ENCODE data around the gene RBM47. TPM values are rescaled to one million over a fixed set of nuclear protein-coding genes. Genes with fewer than 3 reads are reported as not detected.

The RBM47 gene
- total RNA-seq, 2 experiments from 2014 or later, result 0.27 to 0.92 TPM

DNA sequence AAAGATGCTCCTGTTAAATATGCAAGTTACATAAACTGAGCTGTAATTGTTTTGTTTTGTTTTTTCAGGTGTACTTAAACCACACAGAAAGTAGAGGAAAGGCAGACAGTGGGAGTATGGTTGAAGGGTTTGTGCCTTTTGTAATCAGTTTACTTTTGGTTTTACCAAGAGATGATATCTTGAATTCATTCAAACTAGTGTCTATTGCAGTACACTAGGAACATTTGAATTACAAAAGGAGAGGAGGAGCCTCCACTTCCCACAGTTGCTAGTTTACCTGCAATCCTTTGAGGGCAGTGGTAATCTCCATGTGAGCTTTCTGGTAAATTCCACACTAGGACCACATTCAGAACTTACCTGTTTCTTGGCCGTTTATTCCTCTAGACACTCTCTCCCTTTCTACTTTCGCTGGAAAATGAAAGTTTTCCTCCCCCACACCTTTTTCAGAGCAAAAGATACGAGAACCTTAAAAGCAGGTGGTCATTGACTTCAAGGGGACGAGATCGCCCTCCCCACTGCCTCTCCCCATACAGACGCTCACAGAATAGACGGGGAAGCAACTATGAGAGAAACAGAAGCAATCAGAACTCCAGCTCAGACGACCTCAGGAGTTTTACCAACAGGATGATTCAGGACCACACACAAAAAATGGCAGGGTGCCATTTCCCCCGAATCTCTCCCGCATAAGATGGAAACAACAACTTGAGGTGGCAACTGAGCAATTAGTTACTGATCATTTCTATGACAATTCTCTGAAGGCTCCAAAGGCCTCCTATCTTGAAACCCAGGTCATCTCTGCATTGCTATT is 3.3 kb downstream of the RBM47 start:
- Histone ChIP-seq H3K9me3 (ENCODE audit: control insufficient read depth in 1 of 2, insufficient read depth in 1 of 2, low read length in 2 of 2) (no peaks in the 10 kb centered on the region), H3K27ac (ENCODE audit: low read depth in 1 of 2, low read length in 2 of 2) (no peak overlapping the region), H3K36me3 (ENCODE audit: insufficient read depth, low read length) (no peaks in the 10 kb centered on the region), H3K4me1 (ENCODE audit: insufficient read depth, low read length) (peaks cover 11% of the 10 kb centered on the region), H3K27me3 (ENCODE audit: control insufficient read depth in 1 of 2, insufficient read depth in 2 of 2, low read length in 2 of 2) (peaks cover 14 to 16% of the 10 kb centered on the region in 2 experiments), H3K4me3 (ENCODE audit: low read length) (no peak overlapping the region)
- no peaks in the 10 kb centered on the region for H3K9me3 Mint-ChIP-seq
- ATAC-seq (ENCODE audit: poor library complexity) (no peak), DNase-seq (peak in 1 of 14 experiments; percentile 31)
- peaks cover 14% of the 10 kb centered on the region for H3K4me1 Mint-ChIP-seq (ENCODE audit: low read depth)
- ChIA-PET CTCF (no interaction called here), POLR2A (no interaction called here)
- TF ChIP-seq, protein P1, sequence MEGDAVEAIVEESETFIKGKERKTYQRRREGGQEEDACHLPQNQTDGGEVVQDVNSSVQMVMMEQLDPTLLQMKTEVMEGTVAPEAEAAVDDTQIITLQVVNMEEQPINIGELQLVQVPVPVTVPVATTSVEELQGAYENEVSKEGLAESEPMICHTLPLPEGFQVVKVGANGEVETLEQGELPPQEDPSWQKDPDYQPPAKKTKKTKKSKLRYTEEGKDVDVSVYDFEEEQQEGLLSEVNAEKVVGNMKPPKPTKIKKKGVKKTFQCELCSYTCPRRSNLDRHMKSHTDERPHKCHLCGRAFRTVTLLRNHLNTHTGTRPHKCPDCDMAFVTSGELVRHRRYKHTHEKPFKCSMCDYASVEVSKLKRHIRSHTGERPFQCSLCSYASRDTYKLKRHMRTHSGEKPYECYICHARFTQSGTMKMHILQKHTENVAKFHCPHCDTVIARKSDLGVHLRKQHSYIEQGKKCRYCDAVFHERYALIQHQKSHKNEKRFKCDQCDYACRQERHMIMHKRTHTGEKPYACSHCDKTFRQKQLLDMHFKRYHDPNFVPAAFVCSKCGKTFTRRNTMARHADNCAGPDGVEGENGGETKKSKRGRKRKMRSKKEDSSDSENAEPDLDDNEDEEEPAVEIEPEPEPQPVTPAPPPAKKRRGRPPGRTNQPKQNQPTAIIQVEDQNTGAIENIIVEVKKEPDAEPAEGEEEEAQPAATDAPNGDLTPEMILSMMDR (IDR thresholded peaks at IDR 0.05), result no peak
- H3K27me3 Mint-ChIP-seq, result peaks cover 43% of the 10 kb centered on the region
- intact Hi-C loops (cut with DNase I, micrococcal nuclease), result no loop called here
- no peak overlapping the region for H3K27ac Mint-ChIP-seq
- no peaks in the 10 kb centered on the region for H3K36me3 Mint-ChIP-seq (ENCODE audit: low read depth)
- H3K4me3 Mint-ChIP-seq, result no peak overlapping the region

DNA sequence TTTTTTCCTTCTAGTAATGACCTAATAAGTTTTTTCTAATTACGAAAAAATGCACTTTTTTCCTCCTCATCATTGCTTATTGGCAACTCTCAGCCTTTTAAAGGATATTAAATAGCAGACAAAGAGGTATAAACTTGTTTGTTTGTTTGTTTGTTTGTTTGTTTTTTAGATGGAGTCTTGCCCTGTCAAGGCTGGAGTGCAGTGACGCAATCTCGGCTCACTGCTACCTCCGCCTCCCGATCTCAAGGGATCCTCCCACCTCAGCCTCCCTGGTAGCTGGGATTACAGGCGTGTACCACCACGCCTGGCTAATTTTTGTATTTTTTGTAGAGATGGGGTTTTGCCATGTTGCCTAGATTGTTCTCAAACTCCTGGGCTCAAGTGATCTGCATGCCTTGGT is 6.0 kb downstream of the RBM47 start:
- ChIA-PET POLR2A (no interaction called here), CTCF (no interaction called here)
- no peak for ATAC-seq (ENCODE audit: poor library complexity)
- Histone ChIP-seq H3K4me3 (ENCODE audit: low read length) (no peak overlapping the region), H3K27me3 (ENCODE audit: control insufficient read depth in 1 of 2, insufficient read depth in 2 of 2, low read length in 2 of 2) (peaks cover 9 to 14% of the 10 kb centered on the region in 2 experiments), H3K36me3 (ENCODE audit: insufficient read depth, low read length) (no peaks in the 10 kb centered on the region), H3K4me1 (ENCODE audit: insufficient read depth, low read length) (no peaks in the 10 kb centered on the region), H3K27ac (ENCODE audit: low read depth in 1 of 2, low read length in 2 of 2) (no peak overlapping the region), H3K9me3 (ENCODE audit: control insufficient read depth in 1 of 2, insufficient read depth in 1 of 2, low read length in 2 of 2) (no peaks in the 10 kb centered on the region)
- no peaks in the 10 kb centered on the region for H3K9me3 Mint-ChIP-seq
- no peak overlapping the region for H3K4me3 Mint-ChIP-seq
- no peaks in the 10 kb centered on the region for H3K36me3 Mint-ChIP-seq (ENCODE audit: low read depth)
- H3K27me3 Mint-ChIP-seq, result peaks cover 35% of the 10 kb centered on the region
- TF ChIP-seq, protein P1 (IDR thresholded peaks at IDR 0.05), result no peak
- no peak for DNase-seq
- peaks cover under 1% of the 10 kb centered on the region for H3K4me1 Mint-ChIP-seq (ENCODE audit: low read depth)
- H3K27ac Mint-ChIP-seq, result no peak overlapping the region
- intact Hi-C loops (cut with DNase I, micrococcal nuclease), result no loop called here

DNA sequence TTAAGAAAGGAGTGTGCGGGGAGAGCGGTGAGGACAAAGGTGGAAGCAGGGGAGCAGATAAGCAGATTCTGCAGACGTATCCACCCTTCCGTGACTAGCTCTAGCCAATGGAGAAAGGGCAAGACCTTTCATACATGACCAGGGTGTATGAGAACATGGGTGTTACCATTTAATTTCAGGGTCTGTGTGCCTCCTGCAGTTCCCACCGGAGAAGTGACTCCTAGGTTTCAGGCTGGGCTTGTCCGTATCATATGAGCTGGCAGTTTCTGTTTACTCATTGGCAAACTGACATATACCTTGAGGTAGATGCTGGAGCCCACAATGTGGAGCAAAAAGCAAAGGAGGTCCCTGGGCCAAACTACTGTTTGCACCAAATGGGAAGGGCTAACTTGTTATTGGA is 6.8 kb downstream of the RBM47 start:
- Mint-ChIP-seq H3K27me3 (peaks cover 34% of the 10 kb centered on the region), H3K27ac (no peak overlapping the region), H3K36me3 (ENCODE audit: low read depth) (no peaks in the 10 kb centered on the region), H3K4me3 (no peak overlapping the region), H3K9me3 (no peaks in the 10 kb centered on the region), H3K4me1 (ENCODE audit: low read depth) (no peaks in the 10 kb centered on the region)
- intact Hi-C loops (cut with DNase I, micrococcal nuclease), result no loop called here
- ChIA-PET CTCF (no interaction called here), POLR2A (no interaction called here)
- Histone ChIP-seq H3K27ac (ENCODE audit: low read depth in 1 of 2, low read length in 2 of 2) (no peak overlapping the region), H3K4me1 (ENCODE audit: insufficient read depth, low read length) (no peaks in the 10 kb centered on the region), H3K36me3 (ENCODE audit: insufficient read depth, low read length) (no peaks in the 10 kb centered on the region), H3K4me3 (ENCODE audit: low read length) (no peak overlapping the region), H3K27me3 (ENCODE audit: control insufficient read depth in 1 of 2, insufficient read depth in 2 of 2, low read length in 2 of 2) (peaks cover 3 to 14% of the 10 kb centered on the region in 2 experiments), H3K9me3 (ENCODE audit: control insufficient read depth in 1 of 2, insufficient read depth in 1 of 2, low read length in 2 of 2) (no peaks in the 10 kb centered on the region)
- TF ChIP-seq, protein P1 (IDR thresholded peaks at IDR 0.05), result no peak
- no peak for ATAC-seq (ENCODE audit: poor library complexity)
- DNase-seq, result no peak

Data from CD4-positive, alpha-beta T cell (primary cell).